OCI-LY7 (cell line): ENCODE measurements around the gene TMEM51. TPM values are rescaled to one million over a fixed set of nuclear protein-coding genes. Genes with fewer than 3 reads are reported as not detected.

ENCODE experiments used
- BruUV-seq: library from RNA; stranded (reverse); fragments of 400-500 nt; replicated peaks from 2 replicates; lab custom pipeline; 2021; lab: Mats Ljungman, UMichigan
- CTCF ChIA-PET: fragments of 300-600 bp; sonication (Branson Sonifier 250); formaldehyde crosslinking; loops from one replicate; lab custom pipeline; 2022; ENCODE audit warnings: antibody characterized with exemption; ENCODE audit not compliant: unreplicated experiment; lab: Charles Lee
- POLR2A ChIA-PET: fragments of 300-600 bp; sonication (Branson Sonifier 250); formaldehyde crosslinking; loops from one replicate; lab custom pipeline; 2022; ENCODE audit warnings: antibody characterized with exemption; lab: Charles Lee
- DNase-seq: peaks from one replicate; pipeline ENCODE4 v3.0.0-alpha.2; 2015; ENCODE audit warnings: low spot score
- H2AFZ ChIP-seq: fragments of 200-600 bp; sonication (generic), shearing (Covaris generic); 2 replicates; pipeline ENCODE4 v1.6.1; 2014; ENCODE audit warnings: mild to moderate bottlenecking, antibody characterized with exemption, low read length, moderate library complexity
- H3K27ac ChIP-seq: fragments of 200-600 bp; sonication (generic); 2 replicates; pipeline ENCODE4 v1.5.1; 2014; ENCODE audit warnings: mixed run types, low read depth, mild to moderate bottlenecking, moderate library complexity, low read length, inconsistent platforms; ENCODE audit not compliant: poor library complexity, severe bottlenecking
- H3K36me3 ChIP-seq: fragments of 200-600 bp; sonication (generic); 2 replicates; pipeline ENCODE4 v1.6.1; 2014; ENCODE audit warnings: mild to moderate bottlenecking, antibody characterized with exemption, low read length, moderate library complexity, mixed read lengths; ENCODE audit not compliant: insufficient read depth
- H3K4me1 ChIP-seq: fragments of 200-600 bp; sonication (generic); 2 replicates; pipeline ENCODE4 v1.5.1; 2014; ENCODE audit warnings: mild to moderate bottlenecking, low read length; ENCODE audit not compliant: insufficient read depth, poor library complexity, severe bottlenecking
- H3K4me2 ChIP-seq: fragments of 200-600 bp; sonication (generic); 2 replicates; pipeline ENCODE4 v1.6.1; 2014; ENCODE audit warnings: mild to moderate bottlenecking, low read length
- H3K4me3 ChIP-seq: fragments of 200-600 bp; sonication (generic); 2 replicates; pipeline ENCODE4 v1.5.1; 2014; ENCODE audit warnings: mild to moderate bottlenecking, low read depth, low read length; ENCODE audit not compliant: poor library complexity, severe bottlenecking
- H3K79me2 ChIP-seq: fragments of 200-600 bp; sonication (generic); 2 replicates; pipeline ENCODE4 v1.6.1; 2016; ENCODE audit warnings: low read depth, mild to moderate bottlenecking, low read length, moderate library complexity, mixed read lengths; ENCODE audit not compliant: insufficient read depth
- H3K9me2 ChIP-seq: fragments of 200-600 bp; sonication (generic); 2 replicates; pipeline ENCODE4 v1.6.1; 2016; ENCODE audit warnings: mild to moderate bottlenecking, low read length, mixed read lengths; ENCODE audit not compliant: insufficient read depth
- H3K9me3 ChIP-seq: fragments of 200-600 bp; sonication (generic); 2 replicates; pipeline ENCODE4 v1.6.1; 2014; ENCODE audit warnings: mild to moderate bottlenecking, mixed run types, low read length, mixed read lengths
- H4K20me1 ChIP-seq: fragments of 200-600 bp; sonication (generic); 2 replicates; pipeline ENCODE4 v1.6.1; 2014; ENCODE audit warnings: mild to moderate bottlenecking, antibody characterized with exemption, low read length, moderate library complexity, mixed read lengths; ENCODE audit not compliant: insufficient read depth
- EZH2phosphoT487 ChIP-seq: fragments of 200-600 bp; sonication (generic); IDR thresholded peaks from 2 replicates; pipeline ENCODE4 v1.6.1; 2018; ENCODE audit warnings: low read depth, borderline replicate concordance, mild to moderate bottlenecking, mixed run types, antibody characterized with exemption, low read length, moderate library complexity, mixed read lengths
- intact Hi-C: fragments of 100-400 bp; cut with micrococcal nuclease; formaldehyde crosslinking; loops from one replicate; pipeline ENCODE4 v1.10.0; 2022; ENCODE audit not compliant: unreplicated experiment
- total RNA-seq, 2 experiments: library from RNA; depleted of rRNA in 1 of 2; stranded (reverse); fragments of >200 nt in 1 of 2; shearing (Covaris generic) in 1 of 2; gene quantifications; 2 replicates each; pipeline ENCODE4 v1.2.3, GENCODE V29; 2014 to 2022
- TF ChIP-seq, protein P1 (sequence below): fragments of 200-600 bp; sonication (generic); conservative IDR thresholded peaks from 2 replicates; pipeline ENCODE4 v1.5.1; 2014; ENCODE audit warnings: mild to moderate bottlenecking, antibody characterized with exemption, low read length, moderate library complexity, mixed read lengths

Gene TMEM51
- total RNA-seq, 2 experiments from 2014 or later = not detected

DNA sequence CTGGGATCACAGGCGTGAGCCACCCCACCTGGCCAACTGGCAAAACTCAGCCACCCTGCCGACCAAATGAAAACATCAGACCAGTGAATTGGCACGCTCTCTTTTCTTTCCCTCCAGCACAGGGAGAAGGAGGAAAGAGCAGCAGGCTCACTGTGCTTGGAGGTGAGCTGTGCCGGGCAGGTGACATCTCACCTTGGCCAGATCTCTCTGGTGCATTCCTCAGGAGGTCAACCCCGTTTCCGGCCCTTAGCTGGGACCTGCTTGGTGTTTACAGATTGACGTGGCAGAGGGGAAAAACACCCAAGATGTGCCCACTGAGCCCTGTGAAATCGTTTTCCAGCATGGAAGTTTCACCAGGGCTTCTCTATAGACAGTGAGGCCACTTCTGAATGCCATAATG is 45.1 kb downstream of the TMEM51 start:
- Histone ChIP-seq H3K79me2 (no peaks in the 10 kb centered on the region), H3K9me2 (no peaks in the 10 kb centered on the region), H2AFZ (no peak overlapping the region), H3K36me3 (no peaks in the 10 kb centered on the region), H3K9me3 (no peaks in the 10 kb centered on the region), H3K4me2 (no peak overlapping the region), H3K4me3 (no peak overlapping the region), H3K27ac (no peak overlapping the region), H3K4me1 (no peaks in the 10 kb centered on the region), H4K20me1 (no peaks in the 10 kb centered on the region)
- POLR2A ChIA-PET = no interaction called here
- DNase-seq = no peak
- intact Hi-C loops = no loop called here
- no peak for TF ChIP-seq EZH2phosphoT487
- TF ChIP-seq, protein P1, sequence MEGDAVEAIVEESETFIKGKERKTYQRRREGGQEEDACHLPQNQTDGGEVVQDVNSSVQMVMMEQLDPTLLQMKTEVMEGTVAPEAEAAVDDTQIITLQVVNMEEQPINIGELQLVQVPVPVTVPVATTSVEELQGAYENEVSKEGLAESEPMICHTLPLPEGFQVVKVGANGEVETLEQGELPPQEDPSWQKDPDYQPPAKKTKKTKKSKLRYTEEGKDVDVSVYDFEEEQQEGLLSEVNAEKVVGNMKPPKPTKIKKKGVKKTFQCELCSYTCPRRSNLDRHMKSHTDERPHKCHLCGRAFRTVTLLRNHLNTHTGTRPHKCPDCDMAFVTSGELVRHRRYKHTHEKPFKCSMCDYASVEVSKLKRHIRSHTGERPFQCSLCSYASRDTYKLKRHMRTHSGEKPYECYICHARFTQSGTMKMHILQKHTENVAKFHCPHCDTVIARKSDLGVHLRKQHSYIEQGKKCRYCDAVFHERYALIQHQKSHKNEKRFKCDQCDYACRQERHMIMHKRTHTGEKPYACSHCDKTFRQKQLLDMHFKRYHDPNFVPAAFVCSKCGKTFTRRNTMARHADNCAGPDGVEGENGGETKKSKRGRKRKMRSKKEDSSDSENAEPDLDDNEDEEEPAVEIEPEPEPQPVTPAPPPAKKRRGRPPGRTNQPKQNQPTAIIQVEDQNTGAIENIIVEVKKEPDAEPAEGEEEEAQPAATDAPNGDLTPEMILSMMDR = no peak
- no TSS peak for BruUV-seq
- CTCF ChIA-PET = no interaction called here

DNA sequence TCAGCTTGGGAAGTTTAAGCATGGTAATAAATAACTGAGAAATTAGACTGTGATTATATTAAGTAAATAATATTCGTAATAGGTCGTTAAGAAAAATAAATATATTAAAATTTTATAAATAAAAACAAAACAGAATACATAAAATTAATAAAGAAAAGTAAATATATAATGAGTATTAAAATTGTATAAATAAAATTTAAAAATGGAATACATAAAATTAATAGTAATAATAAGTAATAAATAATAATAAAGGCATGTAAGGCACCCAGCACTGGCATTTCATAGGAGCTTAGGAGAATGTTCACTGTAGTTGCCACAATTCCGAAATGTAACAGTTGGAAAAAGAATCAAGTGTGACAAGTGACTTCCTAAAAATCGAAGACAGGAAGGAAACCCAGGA is 47.7 kb downstream of the TMEM51 start:
- Histone ChIP-seq H3K79me2 (no peaks in the 10 kb centered on the region), H3K9me3 (no peaks in the 10 kb centered on the region), H3K27ac (no peak overlapping the region), H3K4me1 (no peaks in the 10 kb centered on the region), H3K4me2 (no peak overlapping the region), H3K36me3 (no peaks in the 10 kb centered on the region), H3K4me3 (no peak overlapping the region), H3K9me2 (no peaks in the 10 kb centered on the region), H2AFZ (no peak overlapping the region; the same call in 1 of the 2 replicates), H4K20me1 (no peaks in the 10 kb centered on the region)
- DNase-seq = no peak
- no peak for TF ChIP-seq EZH2phosphoT487
- TF ChIP-seq, protein P1 = no peak
- POLR2A ChIA-PET = no interaction called here
- no TSS peak for BruUV-seq
- intact Hi-C loops = no loop called here
- CTCF ChIA-PET = no interaction called here

DNA sequence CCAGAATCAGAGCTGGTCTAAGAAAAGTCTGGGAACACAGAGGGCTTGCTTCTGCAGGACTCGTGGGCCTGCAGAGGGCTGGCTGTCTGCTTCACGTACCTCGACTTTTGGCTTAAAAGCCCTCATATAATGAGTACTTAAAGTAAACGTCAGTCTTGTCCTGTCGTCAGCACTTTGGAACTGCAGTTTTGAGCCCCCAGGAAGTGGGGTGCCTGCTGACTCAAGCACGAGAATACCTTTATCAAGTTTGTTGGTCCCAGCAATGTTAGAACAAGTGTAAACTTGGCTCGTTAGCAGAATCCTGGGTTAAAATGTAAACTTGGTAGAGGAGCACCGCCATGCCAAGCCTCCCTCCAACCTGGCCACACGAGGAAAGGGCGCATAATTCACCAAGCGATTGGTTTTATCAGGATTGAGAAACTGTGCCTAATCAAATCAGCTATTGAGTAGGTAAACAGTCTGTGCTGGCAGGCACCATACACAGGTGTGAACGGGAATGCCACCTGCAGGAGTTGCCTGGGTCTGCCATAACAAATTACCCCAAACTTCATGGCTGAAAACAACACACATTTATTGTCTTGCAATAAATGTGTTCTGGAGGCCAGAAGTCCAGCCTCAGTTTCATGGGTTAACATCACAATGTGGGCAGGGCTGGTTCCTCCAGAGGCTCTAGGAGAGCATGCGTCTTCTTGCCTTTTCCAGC is 48.5 kb downstream of the TMEM51 start:
- no peak for TF ChIP-seq EZH2phosphoT487
- TF ChIP-seq, protein P1 = no peak
- CTCF ChIA-PET = no interaction called here
- no peaks in the 10 kb centered on the region for H3K4me1 ChIP-seq
- H3K9me3 ChIP-seq = no peaks in the 10 kb centered on the region
- no TSS peak for BruUV-seq
- intact Hi-C loops = no loop called here
- H3K27ac ChIP-seq = no peak overlapping the region
- H2AFZ ChIP-seq = no peak overlapping the region
- no peak overlapping the region for H3K4me2 ChIP-seq
- DNase-seq = no peak
- no peaks in the 10 kb centered on the region for H3K36me3 ChIP-seq
- H3K9me2 ChIP-seq = no peaks in the 10 kb centered on the region
- no peak overlapping the region for H3K4me3 ChIP-seq
- H3K79me2 ChIP-seq = no peaks in the 10 kb centered on the region
- POLR2A ChIA-PET = no interaction called here
- H4K20me1 ChIP-seq = no peaks in the 10 kb centered on the region
